Placental epithelial cell (primary cell): ENCODE results near the gene CXCL6. TPM values are rescaled to one million over a fixed set of nuclear protein-coding genes. Genes with fewer than 3 reads are reported as not detected.

ENCODE experiments used
- total RNA-seq: library from RNA; depleted of rRNA; stranded (reverse); fragments of >200 nt; gene quantifications from 2 replicates; pipeline ENCODE4 v1.2.3, GENCODE V29; 2012

Gene CXCL6
- total RNA-seq: 0.39 TPM in 1 of 2 replicates, not detected in the other

GRCh38 chr4:73836373-73837279 is at the start of gene CXCL6:
Gene CXCL6, plus strand, starts transcription at chr4:73836678. Its CDS starts 73 bp downstream, at chr4:73836751.

GRCh38 chr4:73853246-73853704 is 16.8 kb downstream of the CXCL6 start, which contains the start of gene PF4V1:
Gene PF4V1, plus strand, starts transcription at chr4:73853296. Its CDS starts 67 bp downstream, at chr4:73853363.

GRCh38 chr4:73869130-73870055 is 32.9 kb downstream of the CXCL6 start, which contains the start of gene CXCL1:
Gene CXCL1, plus strand, starts transcription at chr4:73869393. Its CDS starts 78 bp downstream, at chr4:73869471.

Other genes with a start within 250 kb of the CXCL6 start
- 0.33 and 0.39 TPM in 2 replicates for gene RASSF6, start 216.2 kb upstream of the CXCL6 start, total RNA-seq
- 0.33 and 1.2 TPM in 2 replicates for gene CXCL8, start 96.1 kb upstream of the CXCL6 start, total RNA-seq
- not detected in 2 replicates for gene PF4V1, start 16.6 kb downstream of the CXCL6 start, total RNA-seq
- gene CXCL1, start 32.7 kb downstream of the CXCL6 start, total RNA-seq: not detected in 2 replicates
- not detected in 2 replicates for gene PF4, start 145.3 kb downstream of the CXCL6 start, total RNA-seq
- gene PPBP, start 151.5 kb downstream of the CXCL6 start, total RNA-seq: not detected in 2 replicates
- under 0.01 TPM in 1 of 2 replicates, not detected in the other for gene CXCL5, start 162.0 kb downstream of the CXCL6 start, total RNA-seq
- not detected in 2 replicates for gene CXCL3, start 202.0 kb downstream of the CXCL6 start, total RNA-seq